Aorta (tissue), 5 donors: ENCODE results near the gene KCTD11. TPM values are rescaled to one million over a fixed set of nuclear protein-coding genes. Genes with fewer than 3 reads are reported as not detected.
A peak's percentile ranks its signal among the peaks of the same experiment; 100 is the strongest.

Experiments used
- ATAC-seq: fragments of 200-7000 bp; cut with Tn5 transposase; one replicate; pipeline ENCODE4 v1.9.1; 2022; ENCODE audit warnings: moderate library complexity; ENCODE audit not compliant: low FRiP score
- DNase-seq, 2 donors: peaks; one replicate each; pipeline ENCODE4 v3.0.0-alpha.2; 2020
- H3K27ac ChIP-seq, 2 donors: one replicate each; pipeline ENCODE4 v1.5.1; 2013; ENCODE audit warnings: low read length in 2 of 2, mild to moderate bottlenecking in 2 of 2, moderate library complexity in 2 of 2, control low read depth in 1 of 2, inconsistent platforms in 1 of 2, low read depth in 1 of 2
- H3K27me3 ChIP-seq, 2 donors: one replicate each; pipeline ENCODE4 v1.6.1; 2013; ENCODE audit warnings: control low read depth in 1 of 2, low read length in 1 of 2, mild to moderate bottlenecking in 1 of 2, moderate library complexity in 1 of 2; ENCODE audit not compliant: insufficient read depth in 2 of 2, control insufficient read depth in 1 of 2
- H3K36me3 ChIP-seq, 2 donors: one replicate each; pipeline ENCODE4 v1.6.1; 2013; ENCODE audit warnings: control low read depth in 1 of 2, low read length in 1 of 2, mild to moderate bottlenecking in 1 of 2; ENCODE audit not compliant: insufficient read depth in 2 of 2, control insufficient read depth in 1 of 2
- H3K4me1 ChIP-seq, 2 donors: one replicate each; pipeline ENCODE4 v1.6.1; 2013; ENCODE audit warnings: low read length in 2 of 2, control low read depth in 1 of 2, mild to moderate bottlenecking in 1 of 2, moderate library complexity in 1 of 2; ENCODE audit not compliant: insufficient read depth in 2 of 2, control insufficient read depth in 1 of 2
- H3K4me3 ChIP-seq, 2 donors: one replicate each; pipeline ENCODE4 v1.5.1; 2013; ENCODE audit warnings: low read length in 2 of 2, control low read depth in 1 of 2, mild to moderate bottlenecking in 1 of 2
- H3K9me3 ChIP-seq: one replicate; pipeline ENCODE4 v1.6.1; 2013; ENCODE audit warnings: mild to moderate bottlenecking, low read length; ENCODE audit not compliant: control insufficient read depth
- WGBS, 2 donors: extraction: QIAGEN DNeasy Blood & Tissue Kit; methylation state at CpG; one replicate each; pipeline ENCODE4 v1.1.7; 2013; 5-methylcytosine and 5-hydroxymethylcytosine counted together
- intact Hi-C, 2 donors: fragments of 100-400 bp; cut with DNase I; formaldehyde crosslinking; loops; one replicate each; pipeline versions ENCODE4 v1.14.2 to v1.15.0; 2022
- polyA plus RNA-seq, 2 donors: library from polyadenylated mRNA; stranded (reverse); fragments of 200-250 nt; gene quantifications; one replicate each; pipeline ENCODE4 v1.2.3, GENCODE V29; 2013
- total RNA-seq, 2 donors: library from RNA; stranded (reverse); fragmentation: NEBNext Ultra II Directional; extraction: Animal tissue kit (Norgen Biotek cat#: 25700); gene quantifications; one replicate each; pipeline ENCODE4 v1.2.1, GENCODE V29; 2021
- donor health status: healthy with polysubstance abuse.
- donor health status: Bipolar disorder and iron deficiency.
- donor health status: DM: no; HTN: no; CAD: no.
- donor health status: DM: no; HTN: no; CAD: no.
- donor health status: DM: yes; HTN: yes; CAD: no.

Gene KCTD11
- total and polyA plus RNA-seq, 4 donors: 11.0 to 15.8 (median 11.9) TPM

- WGBS, 2 donors: 53 to 58% methylated on average over 19 of the region's 19 CpGs
- DNase-seq (no peak), ATAC-seq (no peak)
- Histone ChIP-seq H3K36me3 (no peaks in the 10 kb centered on the region), H3K4me1 (peaks cover 0 to 7% of the 10 kb centered on the region in 2 donors), H3K27ac (no peak overlapping the region), H3K27me3 (no peaks in the 10 kb centered on the region), H3K9me3 (no peaks in the 10 kb centered on the region), H3K4me3 (no peak overlapping the region)
- intact Hi-C loops: loop anchor here (2.0 to 5.0 kb wide), 2 partner anchors 18 to 66 kb away; partner anchors contain the start of gene SLC2A4 (in 1 of the 2)
Observed at GRCh38 chr17:7348478-7349242, 3.3 kb upstream of the KCTD11 start.

- 18 to 21% methylated on average over 10 of the region's 10 CpGs for WGBS, 2 donors
- ATAC-seq (no peak), DNase-seq (no peak)
- H3K27me3 ChIP-seq: no peaks in the 10 kb centered on the region
- H3K9me3 ChIP-seq: no peaks in the 10 kb centered on the region
- H3K4me3 ChIP-seq: peak overlapping the region; percentile 22 to 84
- H3K36me3 ChIP-seq: no peaks in the 10 kb centered on the region
- intact Hi-C loops: loop anchor here (1.0 to 10.0 kb wide), 5 partner anchors 23 to 212 kb away; partner anchors contain the start of genes FGF11 (in 1 of the 2), NEURL4 (in 1 of the 2), SENP3 (in 1 of the 2) and TMEM102 (in 1 of the 2)
- peaks cover 0 to 7% of the 10 kb centered on the region in 2 donors for H3K4me1 ChIP-seq
- H3K27ac ChIP-seq: peak overlapping the region in 1 of 2 donors; percentile 90
Observed at GRCh38 chr17:7352503-7352889, 534 bp downstream of the KCTD11 start.

GRCh38 chr17:7352910-7353635, 1.1 kb downstream of the KCTD11 start:
- Histone ChIP-seq H3K27ac (no peak overlapping the region), H3K9me3 (no peaks in the 10 kb centered on the region), H3K27me3 (no peaks in the 10 kb centered on the region), H3K36me3 (no peaks in the 10 kb centered on the region), H3K4me1 (peaks cover 0 to 7% of the 10 kb centered on the region in 2 donors), H3K4me3 (peak overlapping the region; percentile 22 to 84)
- 88 to 89% methylated on average over 36 to 37 of the region's 37 CpGs for WGBS, 2 donors
- DNase-seq: no peak
- intact Hi-C loops: loop anchor here (1.0 to 10.0 kb wide), 5 partner anchors 24 to 212 kb away; partner anchors contain the start of genes FGF11 (in 1 of the 2), NEURL4 (in 1 of the 2), SENP3 (in 1 of the 2) and TMEM102 (in 1 of the 2)
- ATAC-seq: no peak

GRCh38 chr17:7354262-7354843, 2.4 kb downstream of the KCTD11 start:
- Histone ChIP-seq H3K27ac (no peak overlapping the region), H3K9me3 (no peaks in the 10 kb centered on the region), H3K36me3 (no peaks in the 10 kb centered on the region), H3K4me3 (no peak overlapping the region), H3K27me3 (no peaks in the 10 kb centered on the region), H3K4me1 (peaks cover 0 to 7% of the 10 kb centered on the region in 2 donors)
- intact Hi-C loops: loop anchor here (5.0 to 10.0 kb wide), 4 partner anchors 80 to 210 kb away; partner anchors contain the start of genes FGF11 (in 1 of the 2), SENP3 (in 1 of the 2), TMEM102 (in 1 of the 2) and TNFSF13 (in 1 of the 2)
- no peak for DNase-seq
- ATAC-seq: no peak
- 70 to 78% methylated on average over 9 of the region's 9 CpGs for WGBS, 2 donors

- Histone ChIP-seq H3K36me3 (no peaks in the 10 kb centered on the region), H3K9me3 (no peaks in the 10 kb centered on the region), H3K4me3 (no peak within 1 kb of the TSS), H3K27ac (no peak within 1 kb of the TSS), H3K27me3 (no peaks in the 10 kb centered on the region), H3K4me1 (peaks cover 0 to 7% of the 10 kb centered on the region in 2 donors)
- intact Hi-C loops: loop anchor here (5.0 to 10.0 kb wide), 4 partner anchors 37 to 210 kb away; partner anchors contain the start of genes FGF11 (in 1 of the 2), PLSCR3 (in 1 of the 2), SENP3 (in 1 of the 2) and TMEM102 (in 1 of the 2)
- DNase-seq (no peak), ATAC-seq (no peak)
- whole genome bisulfite sequencing, 2 donors: 19 to 33% methylated on average over 10 of the region's 10 CpGs
Observed at GRCh38 chr17:7355053-7355452, 3.1 kb downstream of the KCTD11 start, which contains the start of gene TMEM95. Gene TMEM95, plus strand, starts transcription at chr17:7355156. Its CDS starts 49 bp downstream, at chr17:7355205.

GRCh38 chr17:7355573-7355972, 3.6 kb downstream of the KCTD11 start:
- Histone ChIP-seq H3K9me3 (no peaks in the 10 kb centered on the region), H3K27me3 (no peaks in the 10 kb centered on the region), H3K4me1 (peaks cover 0 to 7% of the 10 kb centered on the region in 2 donors), H3K27ac (no peak overlapping the region), H3K4me3 (no peak overlapping the region), H3K36me3 (no peaks in the 10 kb centered on the region)
- intact Hi-C loops: loop anchor here (5.0 to 10.0 kb wide), 4 partner anchors 37 to 209 kb away; partner anchors contain the start of genes FGF11 (in 1 of the 2), PLSCR3 (in 1 of the 2), SENP3 (in 1 of the 2) and TMEM102 (in 1 of the 2)
- no peak for DNase-seq
- no peak for ATAC-seq
- WGBS, 2 donors: 81 to 89% methylated on average over 8 of the region's 8 CpGs

GRCh38 chr17:7356072-7356549, 4.1 kb downstream of the KCTD11 start:
- ATAC-seq (peak; percentile 42), DNase-seq (peak; percentile 86 to 93)
- 21 to 22% methylated on average over 11 to 12 of the region's 12 CpGs for WGBS, 2 donors
- Histone ChIP-seq H3K27ac (no peak overlapping the region), H3K4me3 (no peak overlapping the region), H3K36me3 (no peaks in the 10 kb centered on the region), H3K27me3 (no peaks in the 10 kb centered on the region), H3K9me3 (no peaks in the 10 kb centered on the region), H3K4me1 (peaks cover 0 to 7% of the 10 kb centered on the region in 2 donors)
- intact Hi-C loops: loop anchor here (2.0 to 10.0 kb wide), 5 partner anchors 36 to 209 kb away; partner anchors contain the start of genes TMEM102 (in 2 of the 2), FGF11 (in 1 of the 2), PLSCR3 (in 1 of the 2) and SENP3 (in 1 of the 2)
